ENCODE results near the gene CDH12.

DNA sequence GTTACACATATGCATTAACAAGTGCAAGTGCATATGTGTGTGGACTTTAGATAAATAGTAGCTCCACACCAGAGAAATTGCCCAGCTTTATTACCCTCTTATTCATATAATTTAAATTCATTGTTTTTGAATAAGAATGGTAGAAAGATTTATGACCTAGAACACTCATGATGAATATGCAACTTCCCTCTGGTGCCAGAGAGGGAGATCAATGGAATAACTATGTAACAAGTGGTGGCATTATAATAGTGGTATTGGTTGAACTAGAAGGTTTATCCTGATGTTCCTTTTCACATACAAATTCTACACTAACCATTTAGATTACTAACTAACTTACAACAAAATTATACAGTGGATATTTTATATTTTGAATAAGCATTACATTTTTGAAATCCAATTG lies 607.4 kb downstream of the CDH12 start:
- no peak for TF ChIP-seq CTCF (IDR thresholded peaks at IDR 0.05)
- TF ChIP-seq EP300 (IDR thresholded peaks at IDR 0.05), result no peak
- TF ChIP-seq POLR2A (IDR thresholded peaks at IDR 0.05), result no peak
